ENCODE results near the gene WNT9A. TPM values are rescaled to one million over a fixed set of nuclear protein-coding genes. Genes with fewer than 3 reads are reported as not detected.

Gene WNT9A
- total and polyA plus RNA-seq, 2 of the 4 experiments (the other 2 are of a cell fraction), result 0.18 to 0.36 TPM

- no peak overlapping the region for H4K8ac ChIP-seq (ENCODE audit: low read depth in 2 of 2, low read length in 2 of 2)
- H3K4me3 ChIP-seq (ENCODE audit: insufficient read depth, low read depth, low read length), result no peak overlapping the region
- no peak overlapping the region for H3K14ac ChIP-seq (replicated peaks; ENCODE audit: low read depth, low read length)
- H2BK120ac ChIP-seq (ENCODE audit: low read depth, low read length), result no peak overlapping the region
- 90% methylated on average over 10 of the region's 10 CpGs; no CpG with 5 or more reads in 1 of the 2 experiments for WGBS, 2 experiments (ENCODE audit: extremely low coverage in 2 of 2, insufficient read length in 1 of 2)
- no peak overlapping the region for H4K5ac ChIP-seq (ENCODE audit: low read depth, low read length)
- H3K4ac ChIP-seq (ENCODE audit: low read depth, low read length), result no peak overlapping the region
- H4K20me1 ChIP-seq (ENCODE audit: insufficient read depth, low read length), result no peaks in the 10 kb centered on the region
- H3K27ac ChIP-seq (ENCODE audit: insufficient read depth, low read length), result no peak overlapping the region
- no peaks in the 10 kb centered on the region for H3K36me3 ChIP-seq (ENCODE audit: control insufficient read depth, insufficient read depth, low read length)
- no peak for TF ChIP-seq BHLHE40 (IDR thresholded peaks at IDR 0.05; ENCODE audit: low read depth, low read length)
- TF ChIP-seq RFX5 (IDR thresholded peaks at IDR 0.05; ENCODE audit: low read depth, low read length), result no peak
- no peak for TF ChIP-seq ELK1 (IDR thresholded peaks at IDR 0.05; ENCODE audit: borderline replicate concordance, low read depth, low read length)
- no peak for TF ChIP-seq NFE2L2 (IDR thresholded peaks at IDR 0.05; ENCODE audit: low read depth, low read length)
- TF ChIP-seq, protein P1, sequence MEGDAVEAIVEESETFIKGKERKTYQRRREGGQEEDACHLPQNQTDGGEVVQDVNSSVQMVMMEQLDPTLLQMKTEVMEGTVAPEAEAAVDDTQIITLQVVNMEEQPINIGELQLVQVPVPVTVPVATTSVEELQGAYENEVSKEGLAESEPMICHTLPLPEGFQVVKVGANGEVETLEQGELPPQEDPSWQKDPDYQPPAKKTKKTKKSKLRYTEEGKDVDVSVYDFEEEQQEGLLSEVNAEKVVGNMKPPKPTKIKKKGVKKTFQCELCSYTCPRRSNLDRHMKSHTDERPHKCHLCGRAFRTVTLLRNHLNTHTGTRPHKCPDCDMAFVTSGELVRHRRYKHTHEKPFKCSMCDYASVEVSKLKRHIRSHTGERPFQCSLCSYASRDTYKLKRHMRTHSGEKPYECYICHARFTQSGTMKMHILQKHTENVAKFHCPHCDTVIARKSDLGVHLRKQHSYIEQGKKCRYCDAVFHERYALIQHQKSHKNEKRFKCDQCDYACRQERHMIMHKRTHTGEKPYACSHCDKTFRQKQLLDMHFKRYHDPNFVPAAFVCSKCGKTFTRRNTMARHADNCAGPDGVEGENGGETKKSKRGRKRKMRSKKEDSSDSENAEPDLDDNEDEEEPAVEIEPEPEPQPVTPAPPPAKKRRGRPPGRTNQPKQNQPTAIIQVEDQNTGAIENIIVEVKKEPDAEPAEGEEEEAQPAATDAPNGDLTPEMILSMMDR (conservative IDR thresholded peaks at IDR 0.05; ENCODE audit: low read depth, low read length), result no peak
- TF ChIP-seq POLR2A (IDR thresholded peaks at IDR 0.05; ENCODE audit: low read depth, low read length), result no peak
- TF ChIP-seq MXI1 (IDR thresholded peaks at IDR 0.05; ENCODE audit: borderline replicate concordance, low read depth, low read length), result no peak
- TF ChIP-seq CEBPB (IDR thresholded peaks at IDR 0.05; ENCODE audit: low read depth, low read length), result no peak
- no peak for TF ChIP-seq FOS (IDR thresholded peaks at IDR 0.05; ENCODE audit: low read depth, low read length)
- TF ChIP-seq SMC3 (IDR thresholded peaks at IDR 0.05; ENCODE audit: low read depth, low read length), result no peak
- no peak for TF ChIP-seq USF2 (IDR thresholded peaks at IDR 0.05; ENCODE audit: low read depth, low read length)
- H4K91ac ChIP-seq (ENCODE audit: insufficient read depth, low read depth, low read length), result no peak overlapping the region
- no peak for ATAC-seq (ENCODE audit: low read depth)
- H2AK9ac ChIP-seq (replicated peaks; ENCODE audit: low read depth, low read length, poor library complexity), result no peak overlapping the region
- no peak overlapping the region for H2AK5ac ChIP-seq (ENCODE audit: low read depth, low read length)
- peak overlapping the region; percentile 43 for H2BK5ac ChIP-seq (ENCODE audit: low read depth, low read length, poor library complexity, severe bottlenecking)
- DNase-seq, result no peak
- in situ Hi-C loops (cut with MboI; ENCODE audit: low sequenced_read_pairs) (loop anchor here (25.0 kb wide), 1 partner anchor 451 kb away; no protein-coding TSS in a partner anchor), intact Hi-C loops (cut with micrococcal nuclease) (no loop called here), dilution Hi-C loops (cut with HindIII; ENCODE audit: low sequenced_read_pairs, unreplicated experiment) (no loop called here)
- no peak overlapping the region for H2AFZ ChIP-seq (replicated peaks; ENCODE audit: low read length, poor library complexity)
- ChIA-PET POLR2A (ENCODE audit: unreplicated experiment) (no interaction called here), CTCF (no interaction called here)
- no peak overlapping the region for H3K9ac ChIP-seq (ENCODE audit: low read depth, low read length)
- H3K9me3 ChIP-seq (ENCODE audit: control insufficient read depth, insufficient read depth, low read length), result peaks cover 18% of the 10 kb centered on the region; the same call in 1 of the 2 replicates
- no peak overlapping the region for H3K18ac ChIP-seq (ENCODE audit: low read depth, low read length)
- no TSS peak for BruUV-seq (replicated peaks)
- no peak overlapping the region for H3K56ac ChIP-seq (ENCODE audit: extremely low read depth, insufficient read depth, low read length)
- H2BK15ac ChIP-seq (ENCODE audit: low read depth, low read length), result no peak overlapping the region
- H3K4me1 ChIP-seq (ENCODE audit: control insufficient read depth, insufficient read depth, low read length), result no peaks in the 10 kb centered on the region
- no peak overlapping the region for H3K4me2 ChIP-seq (ENCODE audit: low read depth, low read length)
- H2BK20ac ChIP-seq (ENCODE audit: low read depth, low read length), result no peak overlapping the region
- H3K27me3 ChIP-seq (ENCODE audit: control insufficient read depth, insufficient read depth, low read length), result no peaks in the 10 kb centered on the region; the same call in 1 of the 2 replicates
- H3K23ac ChIP-seq (ENCODE audit: low read depth, low read length), result no peak overlapping the region
- no peaks in the 10 kb centered on the region for H3K79me1 ChIP-seq (ENCODE audit: low read depth in 1 of 2, low read length in 2 of 2)
- no peaks in the 10 kb centered on the region for H3K9me1 ChIP-seq (ENCODE audit: insufficient read depth, low read length)
Observed at GRCh38 chr1:227938276-227938675, 9.5 kb downstream of the WNT9A start.
